Sigmoid colon (tissue), 3 donors: ENCODE data around the gene SPATS2L.

Experiments
- POLR2A ChIP-seq, 2 donors: fragments of 450-650 bp; IDR thresholded peaks; one replicate each; pipeline ENCODE4 v1.6.1; 2016; ENCODE audit warnings: antibody characterized with exemption in 2 of 2, mild to moderate bottlenecking in 2 of 2, moderate library complexity in 2 of 2
- TF ChIP-seq, protein P1 (sequence below), 4 experiments: fragments of 450-650 bp in 3 of 4; fragments of 200-600 bp in 1 of 4; IDR thresholded peaks; one replicate each; pipeline ENCODE4 v1.5.1; 2016 to 2019; ENCODE audit warnings: antibody characterized with exemption in 4 of 4, mild to moderate bottlenecking in 3 of 4, moderate library complexity in 2 of 4

DNA sequence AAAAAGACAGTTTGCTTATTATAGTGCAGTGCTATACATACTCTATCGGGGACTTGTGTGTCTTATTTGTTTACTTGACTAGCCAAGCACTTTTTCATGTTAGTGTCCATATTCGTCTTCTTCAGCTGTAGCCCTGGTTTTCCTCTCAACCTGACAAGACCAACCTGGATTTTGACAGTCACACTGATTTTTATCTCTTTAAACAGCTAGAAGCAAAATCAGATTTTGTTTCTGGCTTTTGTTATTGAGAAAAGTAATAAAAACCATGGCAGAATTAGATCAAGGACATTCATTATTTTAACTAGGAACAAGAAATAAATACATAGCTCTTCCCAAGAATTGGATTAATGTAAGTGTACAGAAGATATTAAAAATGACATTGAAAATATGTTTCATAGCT, 56.8 kb downstream of the SPATS2L start:
- TF ChIP-seq, protein P1, sequence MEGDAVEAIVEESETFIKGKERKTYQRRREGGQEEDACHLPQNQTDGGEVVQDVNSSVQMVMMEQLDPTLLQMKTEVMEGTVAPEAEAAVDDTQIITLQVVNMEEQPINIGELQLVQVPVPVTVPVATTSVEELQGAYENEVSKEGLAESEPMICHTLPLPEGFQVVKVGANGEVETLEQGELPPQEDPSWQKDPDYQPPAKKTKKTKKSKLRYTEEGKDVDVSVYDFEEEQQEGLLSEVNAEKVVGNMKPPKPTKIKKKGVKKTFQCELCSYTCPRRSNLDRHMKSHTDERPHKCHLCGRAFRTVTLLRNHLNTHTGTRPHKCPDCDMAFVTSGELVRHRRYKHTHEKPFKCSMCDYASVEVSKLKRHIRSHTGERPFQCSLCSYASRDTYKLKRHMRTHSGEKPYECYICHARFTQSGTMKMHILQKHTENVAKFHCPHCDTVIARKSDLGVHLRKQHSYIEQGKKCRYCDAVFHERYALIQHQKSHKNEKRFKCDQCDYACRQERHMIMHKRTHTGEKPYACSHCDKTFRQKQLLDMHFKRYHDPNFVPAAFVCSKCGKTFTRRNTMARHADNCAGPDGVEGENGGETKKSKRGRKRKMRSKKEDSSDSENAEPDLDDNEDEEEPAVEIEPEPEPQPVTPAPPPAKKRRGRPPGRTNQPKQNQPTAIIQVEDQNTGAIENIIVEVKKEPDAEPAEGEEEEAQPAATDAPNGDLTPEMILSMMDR (IDR thresholded peaks at IDR 0.05) = no peak
- no peak for TF ChIP-seq POLR2A (IDR thresholded peaks at IDR 0.05)
